HG03354 (cell line): ENCODE data around the gene IL5.
"Not testable (repeated sequence)": the region's sequence is repeated elsewhere in the genome, so short reads cannot be mapped to it uniquely, and the experiment has no call there.

Source experiments
- ATAC-seq: cut with Tn5 transposase; IDR thresholded peaks from one replicate; pipeline ENCODE4 v1.9.1; 2021; ENCODE audit warnings: mild to moderate bottlenecking; ENCODE audit not compliant: unreplicated experiment, poor library complexity, severe bottlenecking

The IL5 gene

GRCh38 chr5:132539716-132540115 lies 3.6 kb downstream of the IL5 start:
- ATAC-seq: no peak

- no peak for ATAC-seq
Observed at GRCh38 chr5:132530946-132531345, 12.4 kb downstream of the IL5 start.

- no peak for ATAC-seq
Observed at GRCh38 chr5:132528866-132529634, 14.3 kb downstream of the IL5 start.

- no peak for ATAC-seq
Observed at GRCh38 chr5:132528021-132528420, 15.3 kb downstream of the IL5 start.

GRCh38 chr5:132526974-132527564 lies 16.3 kb downstream of the IL5 start:
- no peak for ATAC-seq

- ATAC-seq: peak; percentile 41
Observed at GRCh38 chr5:132526290-132526973, 16.9 kb downstream of the IL5 start.

GRCh38 chr5:132525299-132525724 lies 18.0 kb downstream of the IL5 start:
- peak; percentile 83 for ATAC-seq

- not testable (repeated sequence) for ATAC-seq
Observed at GRCh38 chr5:132524877-132525276, 18.4 kb downstream of the IL5 start.

- ATAC-seq: not testable (repeated sequence)
Observed at GRCh38 chr5:132522067-132522466, 21.3 kb downstream of the IL5 start.

GRCh38 chr5:132513618-132514336 lies 29.5 kb downstream of the IL5 start:
- ATAC-seq: not testable (repeated sequence)

GRCh38 chr5:132510076-132510475 lies 33.2 kb downstream of the IL5 start:
- ATAC-seq: no peak

- ATAC-seq: peak; percentile 69
Observed at GRCh38 chr5:132506094-132506692, 37.1 kb downstream of the IL5 start.

- ATAC-seq: no peak
Observed at GRCh38 chr5:132505641-132506040, 37.7 kb downstream of the IL5 start.

- no peak for ATAC-seq
Observed at GRCh38 chr5:132504746-132505145, 38.6 kb downstream of the IL5 start.

GRCh38 chr5:132503244-132503643 lies 40.1 kb downstream of the IL5 start:
- ATAC-seq: no peak

- ATAC-seq: no peak
Observed at GRCh38 chr5:132501961-132502931, 41.1 kb downstream of the IL5 start.

- ATAC-seq: no peak
Observed at GRCh38 chr5:132501629-132501956, 41.7 kb downstream of the IL5 start.

GRCh38 chr5:132500931-132501628 lies 42.2 kb downstream of the IL5 start:
- peak; percentile 34 for ATAC-seq
